ENCODE measurements around the gene OR51I1.

GRCh38 chr11:5460983-5461621, 19.8 kb upstream of the OR51I1 start:
- TF ChIP-seq CTCF (IDR thresholded peaks at IDR 0.05) (no peak), POLR2A (IDR thresholded peaks at IDR 0.05) (no peak)
